NCI-H2107 (cell line): ENCODE measurements around the gene NEURL1.
"Not testable (repeated sequence)": the region's sequence is repeated elsewhere in the genome, so short reads cannot be mapped to it uniquely, and the experiment has no call there.

ENCODE experiments used
- DNase-seq: peaks from one replicate; lab custom pipeline; 2025; lab: John Stamatoyannopoulos, UW

The NEURL1 gene

DNA sequence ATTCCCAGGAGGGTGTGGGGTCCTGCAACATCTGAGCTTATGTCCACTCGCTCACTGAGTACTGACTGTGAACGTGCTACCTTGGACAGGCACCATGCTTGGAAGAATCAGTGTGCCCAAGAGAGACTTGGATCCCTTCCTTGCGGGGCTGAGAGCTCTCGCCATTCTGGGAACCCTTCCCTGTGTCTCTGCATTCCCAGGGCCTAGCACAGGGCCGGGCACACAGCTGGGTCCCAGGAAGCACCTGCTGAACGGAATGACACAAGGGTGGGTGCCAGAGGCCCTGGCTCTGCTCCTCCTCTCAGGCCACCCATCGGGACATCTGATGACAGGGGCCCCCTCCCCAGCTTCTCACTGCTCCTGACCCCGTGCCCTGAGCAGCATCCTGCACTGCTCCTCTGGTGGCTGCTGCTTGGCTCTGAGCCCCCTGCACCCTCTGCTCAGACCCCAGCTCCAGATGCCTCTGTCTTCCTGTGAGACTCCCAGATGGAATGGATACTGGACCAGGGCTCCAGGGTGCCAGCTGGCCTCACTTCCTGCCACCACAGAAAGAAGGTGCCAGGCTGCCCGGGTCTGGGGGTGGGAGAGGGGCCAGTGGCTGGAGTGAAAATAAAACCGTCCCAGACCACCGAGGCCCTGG, 129.6 kb downstream of the NEURL1 start:
- DNase-seq: no peak

DNA sequence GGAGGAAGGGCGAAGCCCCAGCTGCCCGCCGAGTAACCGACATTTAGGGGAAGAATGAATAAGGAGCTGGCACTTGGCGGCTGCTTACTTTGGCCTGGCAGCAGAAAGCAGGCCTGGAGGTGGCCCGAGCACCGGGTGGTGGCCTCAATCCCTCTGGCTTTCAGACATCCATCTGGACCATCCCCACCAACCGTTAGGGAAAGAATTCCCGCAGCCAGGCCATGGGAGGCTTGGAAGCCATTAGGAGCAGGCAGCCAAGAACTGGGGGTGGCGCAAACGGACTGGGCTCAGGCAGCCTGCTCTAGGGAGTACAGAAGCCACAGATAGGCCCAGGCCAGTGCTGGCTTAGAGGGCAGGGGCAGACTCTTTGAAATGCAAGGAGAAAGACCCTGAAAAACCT, 132.7 kb downstream of the NEURL1 start:
- DNase-seq: no peak

- no peak for DNase-seq
Measured at GRCh38 chr10:103627111-103627892, 133.8 kb downstream of the NEURL1 start.

- no peak for DNase-seq
Measured at GRCh38 chr10:103627893-103628292, 134.4 kb downstream of the NEURL1 start.

GRCh38 chr10:103629581-103629980, 136.1 kb downstream of the NEURL1 start:
- no peak for DNase-seq

DNA sequence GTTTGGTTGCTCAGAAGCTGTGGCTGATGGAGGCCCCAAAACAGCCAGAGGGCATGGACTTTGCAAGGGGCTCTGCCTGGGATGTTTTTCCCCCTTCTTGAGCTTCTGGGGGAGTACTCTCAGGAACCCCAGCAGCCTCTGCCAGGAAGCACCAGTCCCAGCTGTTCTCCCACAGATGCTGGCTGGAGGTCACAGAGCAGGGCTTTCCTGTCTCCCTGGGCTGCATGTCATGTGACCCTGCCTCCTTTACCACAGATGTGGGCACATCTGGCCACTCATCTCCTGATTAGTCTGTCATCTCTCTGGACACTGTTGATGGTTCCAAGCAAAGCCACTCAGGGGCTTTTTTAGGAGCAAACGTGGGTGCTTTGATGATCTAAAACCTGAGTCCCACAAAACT, 136.7 kb downstream of the NEURL1 start:
- DNase-seq: no peak

DNA sequence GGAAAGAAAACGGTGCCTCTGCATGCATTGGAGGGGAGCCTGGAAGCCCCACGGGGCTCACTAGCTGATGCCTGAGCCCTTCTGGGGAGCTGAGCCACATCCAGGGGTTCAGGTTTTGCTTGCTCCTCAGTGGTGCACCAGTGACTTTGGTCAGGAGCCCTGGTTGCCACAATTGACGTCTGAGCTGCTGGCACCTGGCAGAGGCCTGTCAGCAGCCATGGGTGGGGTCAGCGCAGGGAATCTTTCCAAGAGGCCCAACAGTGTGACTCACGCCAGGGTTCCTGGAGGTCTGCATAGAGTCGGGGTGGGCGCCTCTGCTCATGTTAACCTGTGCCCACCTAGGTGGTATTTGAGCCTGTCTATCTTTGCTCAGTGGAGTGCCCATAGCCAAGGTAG, 138.7 kb downstream of the NEURL1 start:
- DNase-seq: no peak

DNA sequence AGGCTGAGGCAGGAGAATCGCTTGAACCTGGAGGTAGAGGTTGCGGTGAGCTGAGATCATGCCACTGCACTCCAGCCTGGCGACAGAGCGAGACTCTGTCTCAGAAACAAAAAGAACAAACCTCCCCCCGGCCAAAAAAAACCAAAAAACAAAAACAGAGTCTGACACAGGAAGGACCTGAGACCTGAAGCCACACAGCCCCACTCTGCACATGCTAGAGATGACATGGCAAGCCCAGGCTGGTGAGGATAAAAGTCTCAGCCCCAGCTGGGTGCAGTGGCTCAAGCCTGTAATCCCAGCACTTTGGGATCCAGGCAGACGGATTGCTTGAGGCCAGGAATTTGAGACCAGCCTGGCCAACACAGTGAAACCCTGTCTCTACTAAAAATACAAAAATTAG, 139.4 kb downstream of the NEURL1 start:
- DNase-seq: not testable (repeated sequence)

DNA sequence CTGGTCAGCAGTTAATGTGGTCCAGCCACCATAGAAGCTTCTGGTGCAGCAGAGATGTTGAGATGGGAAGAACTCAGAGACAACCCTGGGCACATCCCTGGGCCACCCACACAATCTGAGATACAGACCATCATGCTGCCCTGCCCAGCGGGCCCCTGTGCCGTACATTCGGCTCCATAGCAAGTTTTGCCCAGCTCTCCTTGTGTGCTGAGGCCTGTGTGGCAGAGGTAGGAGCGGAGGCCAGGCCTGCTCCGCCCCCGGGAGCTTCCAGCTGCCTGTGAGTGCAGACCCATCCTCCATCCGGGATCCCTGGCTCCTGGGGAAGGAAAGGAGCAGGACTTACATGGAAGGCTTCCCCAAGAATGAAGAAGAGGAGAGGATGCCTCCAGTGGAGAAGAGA, 140.3 kb downstream of the NEURL1 start:
- no peak for DNase-seq

DNA sequence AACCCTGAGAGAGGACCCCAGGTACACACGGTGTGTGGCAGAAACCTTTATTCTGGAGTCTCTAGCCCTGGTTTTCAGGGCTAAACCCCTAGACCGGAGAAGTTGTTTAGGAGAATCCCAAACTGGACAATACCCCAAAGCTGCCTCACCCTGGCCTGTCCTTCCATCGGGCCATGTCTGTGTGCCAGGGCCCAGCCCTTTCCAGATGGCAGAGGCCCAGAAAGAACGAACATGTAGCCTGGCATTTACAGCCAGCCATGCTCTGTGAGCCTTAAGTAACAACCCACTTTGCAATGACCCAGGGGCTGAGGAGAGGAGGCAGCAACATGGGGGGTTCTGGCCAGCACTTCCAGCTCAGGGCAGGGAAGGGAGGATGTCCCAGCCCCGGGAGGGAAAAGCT, 142.1 kb downstream of the NEURL1 start:
- DNase-seq: no peak

- DNase-seq: no peak
Measured at GRCh38 chr10:103636492-103636891, 143.0 kb downstream of the NEURL1 start.

- DNase-seq: no peak
Measured at GRCh38 chr10:103637011-103637410, 143.5 kb downstream of the NEURL1 start.

DNA sequence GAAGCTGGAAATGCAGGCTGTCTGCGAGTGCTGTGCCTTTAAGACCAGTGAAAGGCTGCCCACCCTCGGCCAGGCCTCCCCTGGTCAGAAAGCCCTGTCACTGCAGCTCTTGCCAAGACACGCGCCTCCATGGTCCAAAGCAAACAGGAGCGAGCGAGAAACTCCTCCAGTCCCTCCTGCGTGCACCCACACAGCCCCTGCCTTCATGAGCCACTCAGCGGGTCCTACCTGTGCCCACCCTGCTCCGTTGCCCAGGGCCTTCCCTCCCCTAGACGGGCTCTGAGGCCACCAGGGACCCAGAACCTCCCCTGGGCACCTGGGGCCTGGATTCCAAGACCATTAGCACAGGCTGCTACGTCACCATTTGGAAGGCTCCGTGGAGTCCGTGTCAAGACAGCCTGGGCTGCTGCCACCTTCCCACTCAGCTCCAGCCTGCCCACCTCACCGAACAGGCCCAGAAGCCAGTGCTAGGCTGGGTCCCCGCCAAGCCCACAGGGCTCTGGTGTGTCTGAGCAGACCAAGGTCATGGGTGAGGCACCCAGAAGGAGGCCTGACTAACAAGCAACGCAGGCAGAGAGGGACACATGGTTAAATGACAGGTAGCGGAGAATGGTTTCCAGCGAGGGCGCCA, 144.5 kb downstream of the NEURL1 start:
- DNase-seq: no peak

DNA sequence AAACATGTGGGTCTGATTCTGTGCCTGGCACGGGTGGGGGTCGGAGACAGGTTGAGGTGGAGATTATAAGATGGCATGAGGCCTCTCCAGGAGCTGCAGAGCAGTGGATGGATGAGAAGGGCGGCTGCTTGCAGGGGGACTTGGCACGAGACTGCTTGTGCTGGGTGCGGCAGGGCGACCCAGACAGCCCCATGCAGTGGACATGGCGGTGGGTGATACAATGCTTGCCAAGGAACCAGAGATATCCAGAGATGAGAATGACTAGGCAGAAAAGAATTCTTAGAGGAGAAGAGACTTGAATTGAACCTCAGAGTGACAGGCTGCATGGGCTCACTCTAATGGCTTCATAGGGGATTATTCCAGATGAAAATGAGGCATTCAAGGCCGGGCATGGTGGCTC, 145.4 kb downstream of the NEURL1 start:
- no peak for DNase-seq

GRCh38 chr10:103640436-103641181, 147.1 kb downstream of the NEURL1 start:
- DNase-seq: no peak

- DNase-seq: no peak
Measured at GRCh38 chr10:103641326-103641725, 147.8 kb downstream of the NEURL1 start.
